Type B pancreatic cell (in vitro differentiated cells): Measurements from ENCODE around the gene VKORC1L1. TPM values are rescaled to one million over a fixed set of nuclear protein-coding genes. Genes with fewer than 3 reads are reported as not detected.
"Not testable (repeated sequence)": the region's sequence is repeated elsewhere in the genome, so short reads cannot be mapped to it uniquely, and the experiment has no call there.

ENCODE experiments used
- DNase-seq: peaks from one replicate; pipeline ENCODE4 v3.0.0; 2021; ENCODE audit warnings: mixed read lengths; ENCODE audit not compliant: unreplicated experiment; ENCODE audit errors: extremely low spot score
- H3K27ac Mint-ChIP-seq: 2 replicates; pipeline ENCODE4 v1.8.0; 2021; ENCODE audit warnings: mild to moderate bottlenecking, mixed read lengths
- H3K27me3 Mint-ChIP-seq: 2 replicates; pipeline ENCODE4 v1.8.0; 2021; ENCODE audit warnings: mixed read lengths
- H3K36me3 Mint-ChIP-seq: 2 replicates; pipeline ENCODE4 v1.8.0; 2021; ENCODE audit warnings: mixed read lengths
- H3K4me1 Mint-ChIP-seq: one replicate; pipeline ENCODE4 v1.8.0; 2021; ENCODE audit warnings: mixed read lengths; ENCODE audit not compliant: unreplicated experiment
- H3K4me3 Mint-ChIP-seq: 2 replicates; pipeline ENCODE4 v1.8.0; 2021; ENCODE audit warnings: mild to moderate bottlenecking, mixed read lengths
- H3K9me3 Mint-ChIP-seq: 2 replicates; pipeline ENCODE4 v1.8.0; 2021; ENCODE audit warnings: mixed read lengths
- total RNA-seq: library from RNA; stranded (reverse); gene quantifications from 2 replicates; pipeline ENCODE4 v1.2.1, GENCODE V29; 2021; ENCODE audit warnings: low replicate concordance
- TF ChIP-seq, protein P1 (sequence below): fragments of 200-600 bp; sonication (generic); conservative IDR thresholded peaks from 2 replicates; pipeline ENCODE4 v1.5.0; 2021; ENCODE audit warnings: antibody characterized with exemption, mild to moderate bottlenecking

The VKORC1L1 gene
- total RNA-seq, 1 donor from 2014 or later: 26.4 TPM

DNA sequence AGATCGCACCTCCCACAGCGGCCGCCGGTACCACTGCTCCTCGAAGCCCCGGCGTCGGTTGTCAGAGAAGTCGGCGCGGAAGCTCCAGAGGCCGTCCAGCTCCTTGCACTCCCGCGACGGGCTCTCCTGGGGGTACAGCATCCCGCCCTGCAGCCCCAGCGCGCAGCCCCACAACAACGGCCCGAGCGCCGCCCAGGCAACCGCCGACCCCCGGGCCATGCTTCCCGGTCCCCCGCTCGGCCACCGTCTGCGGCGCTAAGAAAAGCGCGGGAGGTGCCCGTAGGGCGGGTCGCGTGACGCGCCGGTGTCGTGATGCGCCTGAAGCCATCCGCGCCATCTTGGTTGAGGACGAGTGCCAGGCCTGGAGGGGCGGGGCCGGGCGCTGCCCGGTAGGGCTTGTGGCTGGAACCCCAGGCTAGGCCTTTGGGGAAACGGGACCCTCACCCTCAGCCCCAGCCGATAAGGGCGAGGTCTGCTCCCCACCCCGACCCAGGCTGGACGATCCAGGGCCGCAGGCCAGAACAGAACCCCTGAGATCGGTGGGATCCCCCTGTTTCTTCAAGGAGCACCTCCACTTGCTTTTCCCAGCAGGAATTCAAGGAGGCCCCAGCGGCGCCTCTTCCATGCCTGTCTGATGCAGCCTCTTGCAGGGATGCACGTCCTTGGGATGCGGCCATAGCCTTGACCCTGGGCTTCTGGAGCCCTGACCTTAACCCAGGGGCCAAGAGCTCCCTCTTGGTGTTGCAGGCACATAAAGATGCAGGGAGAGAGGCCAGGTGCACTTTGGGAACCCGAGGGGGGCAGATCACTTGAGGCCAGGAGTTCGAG is 109.3 kb downstream of the VKORC1L1 start, which contains the start of gene GUSB:
TSS of gene GUSB (minus strand) at position 249 of the 828 bp plus-strand sequence. CDS start at position 219, 30 bp downstream.
- Mint-ChIP-seq H3K4me1 (no peaks in the 10 kb centered on the region), H3K36me3 (no peaks in the 10 kb centered on the region), H3K9me3 (no peaks in the 10 kb centered on the region)

DNA sequence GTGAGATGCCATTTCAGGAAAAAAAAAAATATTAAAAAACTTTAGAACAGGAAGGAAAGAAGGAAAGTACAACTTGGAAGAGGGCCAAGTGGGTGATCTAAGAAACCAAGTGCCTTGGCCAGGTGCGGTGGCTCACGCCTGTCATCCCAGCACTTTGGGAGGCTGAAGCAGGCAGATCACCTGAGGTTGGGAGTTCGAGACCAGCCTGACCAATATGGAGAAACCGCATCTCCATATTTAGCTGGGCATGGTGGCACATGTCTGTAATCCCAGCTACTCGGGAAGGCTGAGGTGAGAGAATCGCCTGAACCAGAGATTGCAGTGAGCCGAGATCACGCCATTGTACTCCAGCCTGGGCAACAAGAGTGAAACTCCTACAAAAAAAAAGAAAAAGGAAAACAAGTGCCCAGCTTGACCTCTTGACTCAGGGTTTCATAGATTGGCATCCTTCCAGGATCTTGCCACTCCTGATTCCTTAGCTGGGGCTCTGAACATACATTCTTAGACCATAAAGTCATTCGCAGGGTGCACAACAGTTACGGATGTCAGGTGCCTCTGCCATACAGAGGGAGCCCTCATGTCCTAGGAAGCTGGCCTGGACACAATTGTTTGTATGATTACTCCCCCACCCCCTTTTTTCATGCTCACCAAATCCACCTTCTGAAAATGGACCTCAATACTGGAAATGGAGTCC is 111.2 kb downstream of the VKORC1L1 start:
- Mint-ChIP-seq H3K27ac (no peak overlapping the region), H3K9me3 (no peaks in the 10 kb centered on the region), H3K4me3 (peak overlapping the region; percentile 34), H3K4me1 (no peaks in the 10 kb centered on the region), H3K36me3 (no peaks in the 10 kb centered on the region), H3K27me3 (no peaks in the 10 kb centered on the region)
- TF ChIP-seq, protein P1, sequence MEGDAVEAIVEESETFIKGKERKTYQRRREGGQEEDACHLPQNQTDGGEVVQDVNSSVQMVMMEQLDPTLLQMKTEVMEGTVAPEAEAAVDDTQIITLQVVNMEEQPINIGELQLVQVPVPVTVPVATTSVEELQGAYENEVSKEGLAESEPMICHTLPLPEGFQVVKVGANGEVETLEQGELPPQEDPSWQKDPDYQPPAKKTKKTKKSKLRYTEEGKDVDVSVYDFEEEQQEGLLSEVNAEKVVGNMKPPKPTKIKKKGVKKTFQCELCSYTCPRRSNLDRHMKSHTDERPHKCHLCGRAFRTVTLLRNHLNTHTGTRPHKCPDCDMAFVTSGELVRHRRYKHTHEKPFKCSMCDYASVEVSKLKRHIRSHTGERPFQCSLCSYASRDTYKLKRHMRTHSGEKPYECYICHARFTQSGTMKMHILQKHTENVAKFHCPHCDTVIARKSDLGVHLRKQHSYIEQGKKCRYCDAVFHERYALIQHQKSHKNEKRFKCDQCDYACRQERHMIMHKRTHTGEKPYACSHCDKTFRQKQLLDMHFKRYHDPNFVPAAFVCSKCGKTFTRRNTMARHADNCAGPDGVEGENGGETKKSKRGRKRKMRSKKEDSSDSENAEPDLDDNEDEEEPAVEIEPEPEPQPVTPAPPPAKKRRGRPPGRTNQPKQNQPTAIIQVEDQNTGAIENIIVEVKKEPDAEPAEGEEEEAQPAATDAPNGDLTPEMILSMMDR: no peak
- DNase-seq: no peak

More for the DNA sequence above, 109.3 kb downstream of the VKORC1L1 start, which contains the start of gene GUSB:
- H3K27me3 Mint-ChIP-seq: no peaks in the 10 kb centered on the region
- TF ChIP-seq, protein P1: no peak
- peak within 1 kb of the TSS; percentile 78 for H3K4me3 Mint-ChIP-seq
- peak within 1 kb of the TSS; percentile 29 for H3K27ac Mint-ChIP-seq
- peak; percentile 93 for DNase-seq

DNA sequence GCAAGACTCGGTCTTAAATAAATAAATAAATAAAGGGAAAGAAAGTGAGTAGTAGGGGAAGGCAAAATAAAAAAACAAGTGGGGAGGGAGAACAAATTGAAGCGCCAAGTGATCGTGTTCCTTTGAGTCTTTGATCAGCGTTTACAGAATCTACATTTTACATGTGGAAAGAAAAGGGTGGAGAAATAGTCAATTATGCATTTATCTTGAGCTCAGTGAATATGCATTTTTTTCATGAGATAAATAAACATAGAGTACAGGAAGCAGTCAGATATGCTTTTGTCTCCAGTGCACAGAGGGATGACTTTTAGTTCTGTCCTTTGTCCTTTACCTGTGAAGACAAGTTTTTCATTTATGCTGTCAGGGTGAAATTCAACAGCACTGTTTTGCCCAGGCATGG is 115.2 kb downstream of the VKORC1L1 start:
- TF ChIP-seq, protein P1: no peak
- H3K4me3 Mint-ChIP-seq: no peak overlapping the region
- no peaks in the 10 kb centered on the region for H3K9me3 Mint-ChIP-seq
- no peaks in the 10 kb centered on the region for H3K27me3 Mint-ChIP-seq
- no peak overlapping the region for H3K27ac Mint-ChIP-seq
- no peaks in the 10 kb centered on the region for H3K4me1 Mint-ChIP-seq
- DNase-seq: no peak
- no peaks in the 10 kb centered on the region for H3K36me3 Mint-ChIP-seq

DNA sequence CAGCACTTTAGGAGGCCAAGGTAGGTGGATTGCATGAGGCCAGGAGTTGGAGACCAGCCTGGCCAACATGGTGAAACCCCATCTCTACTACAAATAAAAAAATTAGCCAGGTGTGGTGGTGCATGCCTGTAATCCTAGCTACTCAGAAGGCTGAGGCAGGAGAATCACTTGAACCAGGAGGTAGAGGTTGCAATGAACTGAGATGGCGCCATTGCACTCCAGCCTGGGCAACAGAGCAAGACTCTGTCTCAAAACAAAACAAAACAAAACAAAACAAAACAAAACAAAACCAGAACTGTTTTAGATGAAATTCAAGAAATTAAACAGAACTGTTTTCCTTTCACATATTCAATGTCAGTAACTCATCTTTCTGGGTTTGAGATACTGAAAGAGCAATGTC is 115.6 kb downstream of the VKORC1L1 start:
- DNase-seq, H3K4me1 Mint-ChIP-seq, H3K27me3 Mint-ChIP-seq, H3K4me3 Mint-ChIP-seq, H3K36me3 Mint-ChIP-seq, H3K27ac Mint-ChIP-seq, H3K9me3 Mint-ChIP-seq: not testable (repeated sequence)

DNA sequence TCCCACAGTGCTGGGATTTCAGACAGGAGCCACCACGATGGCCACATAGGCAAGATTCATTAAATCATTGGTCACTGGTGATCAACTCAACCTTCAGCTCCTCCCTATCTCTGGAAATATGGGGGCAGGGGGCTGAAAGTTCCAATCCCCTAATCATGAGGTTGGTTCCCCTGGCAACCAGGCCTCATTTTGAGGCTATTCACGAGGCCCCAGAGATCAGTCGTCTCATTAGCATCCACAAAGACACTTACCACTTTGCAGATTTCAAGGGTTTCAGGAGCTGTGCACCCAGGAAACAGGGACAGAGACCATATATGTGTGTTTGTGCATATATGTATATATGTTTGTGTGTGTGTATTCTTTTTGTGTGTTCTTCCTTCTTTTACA is 116.8 kb downstream of the VKORC1L1 start:
- TF ChIP-seq, protein P1: no peak
- no peak overlapping the region for H3K27ac Mint-ChIP-seq
- H3K4me3 Mint-ChIP-seq: no peak overlapping the region
- no peaks in the 10 kb centered on the region for H3K27me3 Mint-ChIP-seq
- H3K9me3 Mint-ChIP-seq: no peaks in the 10 kb centered on the region
- no peaks in the 10 kb centered on the region for H3K36me3 Mint-ChIP-seq
- DNase-seq: no peak
- no peaks in the 10 kb centered on the region for H3K4me1 Mint-ChIP-seq

DNA sequence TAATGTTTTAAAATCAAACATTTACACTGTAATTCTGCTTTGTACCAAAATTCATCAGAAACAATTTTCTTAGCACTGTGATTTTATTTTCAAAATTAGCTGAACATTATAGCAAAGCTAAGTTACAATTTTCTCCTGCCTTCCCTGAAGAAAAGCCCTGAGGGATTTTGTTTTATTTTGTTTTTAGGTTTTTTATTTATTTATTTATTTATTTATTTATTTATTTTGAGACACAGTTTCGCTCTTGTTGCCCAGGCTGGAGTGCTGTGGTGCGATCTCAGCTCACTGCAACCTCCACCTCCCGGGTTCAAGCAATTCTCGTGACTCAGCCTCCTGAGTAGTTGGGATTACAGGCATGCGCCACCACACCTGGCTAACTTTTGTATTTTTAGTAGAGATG is 119.0 kb downstream of the VKORC1L1 start:
- H3K9me3 Mint-ChIP-seq, H3K4me3 Mint-ChIP-seq, H3K4me1 Mint-ChIP-seq, H3K36me3 Mint-ChIP-seq, DNase-seq, H3K27me3 Mint-ChIP-seq, H3K27ac Mint-ChIP-seq: not testable (repeated sequence)
